ENCODE data around the gene POMGNT1.
"Not testable (repeated sequence)": the region's sequence is repeated elsewhere in the genome, so short reads cannot be mapped to it uniquely, and the experiment has no call there.

DNA sequence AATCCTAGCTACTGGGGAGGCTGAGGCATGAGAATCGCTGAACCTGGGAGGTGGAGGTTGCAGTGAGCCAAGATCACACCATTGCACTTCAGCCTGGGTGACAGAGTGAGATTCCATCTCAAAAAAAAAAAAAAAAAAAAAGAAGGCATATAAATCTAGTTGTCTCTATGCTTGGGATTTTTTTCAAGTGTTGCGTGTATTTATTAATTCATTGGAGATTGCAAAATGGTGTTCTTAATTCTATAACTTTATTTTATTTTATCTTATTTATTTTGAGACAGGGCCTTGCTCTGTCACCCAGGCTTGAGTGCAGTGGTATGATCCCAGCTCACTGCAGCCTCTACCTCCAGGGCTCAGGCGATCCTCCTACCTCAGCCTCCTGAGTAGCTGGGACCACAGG is 33.0 kb upstream of the POMGNT1 start:
- TF ChIP-seq ZNF510 (CRISPR knock-in tag; IDR thresholded peaks at IDR 0.05; ENCODE audit: low read depth); RAD21 (CRISPR knock-in tag; IDR thresholded peaks at IDR 0.05); CBFB (CRISPR knock-in tag; IDR thresholded peaks at IDR 0.05); HOXD1 (CRISPR knock-in tag; IDR thresholded peaks at IDR 0.05); ZNF350 (CRISPR knock-in tag; IDR thresholded peaks at IDR 0.05; ENCODE audit: borderline replicate concordance, low read depth); ZNF782 (CRISPR knock-in tag; IDR thresholded peaks at IDR 0.05; ENCODE audit: borderline replicate concordance); GATAD2A (CRISPR knock-in tag; IDR thresholded peaks at IDR 0.05); TAF1 (CRISPR knock-in tag; IDR thresholded peaks at IDR 0.05); POLR2A (IDR thresholded peaks at IDR 0.05; ENCODE audit: insufficient read depth in 1 of 2, low read depth in 2 of 2, low read length in 2 of 2): not testable (repeated sequence)
- TF ChIP-seq, protein P1, sequence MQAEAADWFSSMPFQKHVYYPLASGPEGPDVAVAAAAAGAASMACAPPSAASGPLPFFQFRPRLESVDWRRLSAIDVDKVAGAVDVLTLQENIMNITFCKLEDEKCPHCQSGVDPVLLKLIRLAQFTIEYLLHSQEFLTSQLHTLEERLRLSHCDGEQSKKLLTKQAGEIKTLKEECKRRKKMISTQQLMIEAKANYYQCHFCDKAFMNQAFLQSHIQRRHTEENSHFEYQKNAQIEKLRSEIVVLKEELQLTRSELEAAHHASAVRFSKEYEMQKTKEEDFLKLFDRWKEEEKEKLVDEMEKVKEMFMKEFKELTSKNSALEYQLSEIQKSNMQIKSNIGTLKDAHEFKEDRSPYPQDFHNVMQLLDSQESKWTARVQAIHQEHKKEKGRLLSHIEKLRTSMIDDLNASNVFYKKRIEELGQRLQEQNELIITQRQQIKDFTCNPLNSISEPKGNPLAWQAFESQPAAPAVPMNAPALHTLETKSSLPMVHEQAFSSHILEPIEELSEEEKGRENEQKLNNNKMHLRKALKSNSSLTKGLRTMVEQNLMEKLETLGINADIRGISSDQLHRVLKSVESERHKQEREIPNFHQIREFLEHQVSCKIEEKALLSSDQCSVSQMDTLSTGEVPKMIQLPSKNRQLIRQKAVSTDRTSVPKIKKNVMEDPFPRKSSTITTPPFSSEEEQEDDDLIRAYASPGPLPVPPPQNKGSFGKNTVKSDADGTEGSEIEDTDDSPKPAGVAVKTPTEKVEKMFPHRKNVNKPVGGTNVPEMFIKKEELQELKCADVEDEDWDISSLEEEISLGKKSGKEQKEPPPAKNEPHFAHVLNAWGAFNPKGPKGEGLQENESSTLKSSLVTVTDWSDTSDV (CRISPR knock-in tag; IDR thresholded peaks at IDR 0.05) = not testable (repeated sequence)
- TF ChIP-seq, protein P2, sequence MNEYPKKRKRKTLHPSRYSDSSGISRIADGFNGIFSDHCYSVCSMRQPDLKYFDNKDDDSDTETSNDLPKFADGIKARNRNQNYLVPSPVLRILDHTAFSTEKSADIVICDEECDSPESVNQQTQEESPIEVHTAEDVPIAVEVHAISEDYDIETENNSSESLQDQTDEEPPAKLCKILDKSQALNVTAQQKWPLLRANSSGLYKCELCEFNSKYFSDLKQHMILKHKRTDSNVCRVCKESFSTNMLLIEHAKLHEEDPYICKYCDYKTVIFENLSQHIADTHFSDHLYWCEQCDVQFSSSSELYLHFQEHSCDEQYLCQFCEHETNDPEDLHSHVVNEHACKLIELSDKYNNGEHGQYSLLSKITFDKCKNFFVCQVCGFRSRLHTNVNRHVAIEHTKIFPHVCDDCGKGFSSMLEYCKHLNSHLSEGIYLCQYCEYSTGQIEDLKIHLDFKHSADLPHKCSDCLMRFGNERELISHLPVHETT (CRISPR knock-in tag; conservative IDR thresholded peaks at IDR 0.05) = not testable (repeated sequence)
- TF ChIP-seq, protein P3, sequence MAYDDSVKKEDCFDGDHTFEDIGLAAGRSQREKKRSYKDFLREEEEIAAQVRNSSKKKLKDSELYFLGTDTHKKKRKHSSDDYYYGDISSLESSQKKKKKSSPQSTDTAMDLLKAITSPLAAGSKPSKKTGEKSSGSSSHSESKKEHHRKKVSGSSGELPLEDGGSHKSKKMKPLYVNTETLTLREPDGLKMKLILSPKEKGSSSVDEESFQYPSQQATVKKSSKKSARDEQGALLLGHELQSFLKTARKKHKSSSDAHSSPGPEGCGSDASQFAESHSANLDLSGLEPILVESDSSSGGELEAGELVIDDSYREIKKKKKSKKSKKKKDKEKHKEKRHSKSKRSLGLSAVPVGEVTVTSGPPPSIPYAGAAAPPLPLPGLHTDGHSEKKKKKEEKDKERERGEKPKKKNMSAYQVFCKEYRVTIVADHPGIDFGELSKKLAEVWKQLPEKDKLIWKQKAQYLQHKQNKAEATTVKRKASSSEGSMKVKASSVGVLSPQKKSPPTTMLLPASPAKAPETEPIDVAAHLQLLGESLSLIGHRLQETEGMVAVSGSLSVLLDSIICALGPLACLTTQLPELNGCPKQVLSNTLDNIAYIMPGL (CRISPR knock-in tag; IDR thresholded peaks at IDR 0.05; ENCODE audit: borderline replicate concordance in 1 of 2, low read depth in 1 of 2) = not testable (repeated sequence)

Measured in HepG2 (cell line).